ENCODE measurements around the gene DNAH7. TPM values are rescaled to one million over a fixed set of nuclear protein-coding genes. Genes with fewer than 3 reads are reported as not detected.

The DNAH7 gene
- total and polyA plus RNA-seq, 2 of the 4 experiments (the other 2 are of a cell fraction), result 0.22 to 0.36 TPM

DNA sequence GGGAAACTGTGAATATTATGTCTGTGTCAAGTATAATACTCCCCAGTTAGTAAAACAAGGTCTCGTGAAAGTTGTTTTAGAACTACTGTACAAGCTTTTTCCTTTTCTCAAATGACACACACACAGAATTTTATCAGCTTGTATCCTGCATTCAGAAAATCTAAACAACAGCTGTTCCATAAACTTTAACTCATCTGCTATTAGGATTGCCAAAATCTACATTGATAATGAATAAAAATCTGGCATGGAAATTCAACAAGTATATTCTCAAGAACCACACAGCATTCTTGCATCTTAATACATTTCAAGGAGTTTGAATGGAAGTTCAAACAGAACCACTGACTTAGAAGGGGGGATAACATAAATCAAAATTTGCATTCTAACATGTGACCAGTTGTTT, 260.4 kb downstream of the DNAH7 start:
- dilution Hi-C loops (cut with HindIII; ENCODE audit: low sequenced_read_pairs, unreplicated experiment), result no loop called here
- no peak overlapping the region for H3K56ac ChIP-seq (ENCODE audit: extremely low read depth, insufficient read depth, low read length)
- DNase-seq (peak; percentile 7), ATAC-seq (ENCODE audit: low read depth) (no peak)
- H3K4me2 ChIP-seq (ENCODE audit: low read depth, low read length), result no peak overlapping the region
- no peak overlapping the region for H2AK5ac ChIP-seq (ENCODE audit: low read depth, low read length)
- no peak overlapping the region for H2BK15ac ChIP-seq (ENCODE audit: low read depth, low read length)
- no peak overlapping the region for H2BK20ac ChIP-seq (ENCODE audit: low read depth, low read length)
- H3K79me1 ChIP-seq (ENCODE audit: low read depth in 1 of 2, low read length in 2 of 2), result no peaks in the 10 kb centered on the region
- BruUV-seq (replicated peaks), result no TSS peak
- TF ChIP-seq NFE2L2 (IDR thresholded peaks at IDR 0.05; ENCODE audit: low read depth, low read length), result no peak
- TF ChIP-seq POLR2A (IDR thresholded peaks at IDR 0.05; ENCODE audit: low read depth, low read length), result no peak
- TF ChIP-seq RAD21 (IDR thresholded peaks at IDR 0.05; ENCODE audit: low read length), result no peak
- no peak for TF ChIP-seq SMC3 (IDR thresholded peaks at IDR 0.05; ENCODE audit: low read depth, low read length)
- TF ChIP-seq CHD1 (IDR thresholded peaks at IDR 0.05; ENCODE audit: low read depth, low read length), result no peak
- no peak for TF ChIP-seq CEBPB (IDR thresholded peaks at IDR 0.05; ENCODE audit: low read depth, low read length)
- no peak for TF ChIP-seq RFX5 (IDR thresholded peaks at IDR 0.05; ENCODE audit: low read depth, low read length)
- TF ChIP-seq, protein P1, sequence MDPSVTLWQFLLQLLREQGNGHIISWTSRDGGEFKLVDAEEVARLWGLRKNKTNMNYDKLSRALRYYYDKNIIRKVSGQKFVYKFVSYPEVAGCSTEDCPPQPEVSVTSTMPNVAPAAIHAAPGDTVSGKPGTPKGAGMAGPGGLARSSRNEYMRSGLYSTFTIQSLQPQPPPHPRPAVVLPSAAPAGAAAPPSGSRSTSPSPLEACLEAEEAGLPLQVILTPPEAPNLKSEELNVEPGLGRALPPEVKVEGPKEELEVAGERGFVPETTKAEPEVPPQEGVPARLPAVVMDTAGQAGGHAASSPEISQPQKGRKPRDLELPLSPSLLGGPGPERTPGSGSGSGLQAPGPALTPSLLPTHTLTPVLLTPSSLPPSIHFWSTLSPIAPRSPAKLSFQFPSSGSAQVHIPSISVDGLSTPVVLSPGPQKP (IDR thresholded peaks at IDR 0.05; ENCODE audit: borderline replicate concordance, low read depth, low read length), result no peak
- no peak for TF ChIP-seq BHLHE40 (IDR thresholded peaks at IDR 0.05; ENCODE audit: low read depth, low read length)
- TF ChIP-seq, protein P2, sequence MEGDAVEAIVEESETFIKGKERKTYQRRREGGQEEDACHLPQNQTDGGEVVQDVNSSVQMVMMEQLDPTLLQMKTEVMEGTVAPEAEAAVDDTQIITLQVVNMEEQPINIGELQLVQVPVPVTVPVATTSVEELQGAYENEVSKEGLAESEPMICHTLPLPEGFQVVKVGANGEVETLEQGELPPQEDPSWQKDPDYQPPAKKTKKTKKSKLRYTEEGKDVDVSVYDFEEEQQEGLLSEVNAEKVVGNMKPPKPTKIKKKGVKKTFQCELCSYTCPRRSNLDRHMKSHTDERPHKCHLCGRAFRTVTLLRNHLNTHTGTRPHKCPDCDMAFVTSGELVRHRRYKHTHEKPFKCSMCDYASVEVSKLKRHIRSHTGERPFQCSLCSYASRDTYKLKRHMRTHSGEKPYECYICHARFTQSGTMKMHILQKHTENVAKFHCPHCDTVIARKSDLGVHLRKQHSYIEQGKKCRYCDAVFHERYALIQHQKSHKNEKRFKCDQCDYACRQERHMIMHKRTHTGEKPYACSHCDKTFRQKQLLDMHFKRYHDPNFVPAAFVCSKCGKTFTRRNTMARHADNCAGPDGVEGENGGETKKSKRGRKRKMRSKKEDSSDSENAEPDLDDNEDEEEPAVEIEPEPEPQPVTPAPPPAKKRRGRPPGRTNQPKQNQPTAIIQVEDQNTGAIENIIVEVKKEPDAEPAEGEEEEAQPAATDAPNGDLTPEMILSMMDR (conservative IDR thresholded peaks at IDR 0.05; ENCODE audit: low read depth, low read length), result no peak
- no peaks in the 10 kb centered on the region for H3K4me1 ChIP-seq (ENCODE audit: control insufficient read depth, insufficient read depth, low read length)
- H3K9ac ChIP-seq (ENCODE audit: low read depth, low read length), result no peak overlapping the region
- in situ Hi-C loops (cut with MboI; ENCODE audit: low sequenced_read_pairs), result no loop called here
- no peaks in the 10 kb centered on the region for H4K20me1 ChIP-seq (ENCODE audit: insufficient read depth, low read length)
- intact Hi-C loops (cut with micrococcal nuclease), result no loop called here
- no peak overlapping the region for H4K8ac ChIP-seq (ENCODE audit: low read depth in 2 of 2, low read length in 2 of 2)
- H2AFZ ChIP-seq (replicated peaks; ENCODE audit: low read length, poor library complexity), result no peak overlapping the region
- H3K27me3 ChIP-seq (ENCODE audit: control insufficient read depth, insufficient read depth, low read length), result no peaks in the 10 kb centered on the region
- no peak overlapping the region for H3K4me3 ChIP-seq (ENCODE audit: insufficient read depth, low read depth, low read length)
- H3K9me1 ChIP-seq (ENCODE audit: insufficient read depth, low read length), result no peaks in the 10 kb centered on the region
- H3K4ac ChIP-seq (ENCODE audit: low read depth, low read length), result no peak overlapping the region
- ChIA-PET CTCF (no interaction called here), POLR2A (ENCODE audit: unreplicated experiment) (no interaction called here)
- no peak overlapping the region for H3K27ac ChIP-seq (ENCODE audit: insufficient read depth, low read length)
- H2AK9ac ChIP-seq (replicated peaks; ENCODE audit: low read depth, low read length, poor library complexity), result no peak overlapping the region
- H3K9me3 ChIP-seq (ENCODE audit: control insufficient read depth, insufficient read depth, low read length), result no peaks in the 10 kb centered on the region
- no peak overlapping the region for H3K14ac ChIP-seq (replicated peaks; ENCODE audit: low read depth, low read length)
- no peaks in the 10 kb centered on the region for H3K36me3 ChIP-seq (ENCODE audit: control insufficient read depth, insufficient read depth, low read length)
- no peak overlapping the region for H4K91ac ChIP-seq (ENCODE audit: insufficient read depth, low read depth, low read length)
- no peak overlapping the region for H2BK5ac ChIP-seq (ENCODE audit: low read depth, low read length, poor library complexity, severe bottlenecking)
- WGBS, 2 experiments (ENCODE audit: extremely low coverage in 2 of 2, insufficient read length in 1 of 2), result no CpG with 5 or more reads among the region's 1 CpG
- no peak overlapping the region for H3K23ac ChIP-seq (ENCODE audit: low read depth, low read length)
- no peak overlapping the region for H2BK120ac ChIP-seq (ENCODE audit: low read depth, low read length)
- no peak overlapping the region for H4K5ac ChIP-seq (ENCODE audit: low read depth, low read length)
- H3K18ac ChIP-seq (ENCODE audit: low read depth, low read length), result no peak overlapping the region

Data from IMR-90 (cell line).